Ovary (tissue), 9 donors: Measurements from ENCODE around the gene CPNE4. TPM values are rescaled to one million over a fixed set of nuclear protein-coding genes. Genes with fewer than 3 reads are reported as not detected.

Experiments
- DNase-seq, 5 donors: peaks; one replicate each; pipeline ENCODE4 v3.0.0-alpha.2; 2019 to 2020
- H3K27ac ChIP-seq, 2 donors: fragments of 200-600 bp; one replicate each; pipeline versions ENCODE4 v1.5.1 to v1.8.0; 2019 to 2022
- H3K27me3 ChIP-seq: fragments of 200-600 bp; one replicate; pipeline ENCODE4 v1.8.0; 2022
- H3K36me3 ChIP-seq: fragments of 200-600 bp; sonication (generic); one replicate; pipeline ENCODE4 v1.5.1; 2019
- H3K4me1 ChIP-seq: one replicate; pipeline ENCODE4 v1.8.1; 2013; ENCODE audit warnings: mild to moderate bottlenecking, moderate library complexity; ENCODE audit not compliant: insufficient read depth
- H3K4me3 ChIP-seq: fragments of 200-600 bp; sonication (generic); one replicate; pipeline ENCODE4 v1.5.1; 2017
- H3K9me3 ChIP-seq, 2 donors: fragments of 200-600 bp in 1 of 2; sonication (generic) in 1 of 2; one replicate each; pipeline versions ENCODE4 v1.5.1 to v1.8.1; 2013 to 2019; ENCODE audit warnings: mild to moderate bottlenecking in 1 of 2, moderate library complexity in 1 of 2
- CTCF ChIP-seq, 3 donors: fragments of 450-650 bp in 2 of 3; fragments of 200-600 bp in 1 of 3; IDR thresholded peaks; one replicate each; pipeline versions ENCODE4 v1.5.1 to v1.8.0; 2016 to 2022; ENCODE audit warnings: antibody characterized with exemption in 3 of 3, mild to moderate bottlenecking in 1 of 3
- EP300 ChIP-seq: sonication (generic); formaldehyde crosslinking; IDR thresholded peaks from one replicate; pipeline ENCODE4 v1.6.1; 2017; ENCODE audit warnings: antibody characterized with exemption
- POLR2A ChIP-seq: fragments of 450-650 bp; IDR thresholded peaks from one replicate; pipeline ENCODE4 v1.6.1; 2017; ENCODE audit warnings: antibody characterized with exemption, mild to moderate bottlenecking, moderate library complexity
- WGBS, 3 donors: extraction: QIAGEN DNeasy Blood & Tissue Kit in 1 of 3; methylation state at CpG; one replicate each; pipeline versions ENCODE4 v1.1.5 to v1.1.7; 2013 to 2017; 5-methylcytosine and 5-hydroxymethylcytosine counted together
- intact Hi-C, 4 donors: fragments of 100-400 bp; cut with DNase I; formaldehyde crosslinking; loops; one replicate each; pipeline versions ENCODE4 v1.11.0 to v1.15.1; 2022 to 2023
- polyA plus RNA-seq, 2 donors: library from polyadenylated mRNA; stranded (reverse); fragments of 200-250 nt in 1 of 2; fragments of 350-450 nt in 1 of 2; fragmentation: Illumina TruSeq in 1 of 2; extraction: RNeasy Lipid Tissue Mini Kit (QIAGEN cat#74804) in 1 of 2; gene quantifications; one replicate each; pipeline ENCODE4 v1.2.3, GENCODE V29; 2013 to 2014
- total RNA-seq, 7 donors: library from RNA; depleted of rRNA in 2 of 7; stranded (reverse); fragments of >200 nt in 2 of 7; fragmentation: NEBNext Ultra II Directional in 3 of 7; extraction: Animal tissue kit (Norgen Biotek cat#: 25700) in 3 of 7; gene quantifications; one replicate each; pipeline versions ENCODE4 v1.1.0 to v1.2.4, GENCODE V29; 2016 to 2023
- donor health status: DM: no; HTN: no; CAD: no; lungs with moderate emphysema.
- donor health status: DM: no; HTN: no; CAD: no.
- donor health status: Bipolar disorder and iron deficiency.
- donor health status: DM: yes; HTN: yes; CAD: no.
- donor health status: DM: no; HTN: no; CAD: no.
- donor health status: DM: yes; HTN: yes; CAD: no.

The CPNE4 gene
- total and polyA plus RNA-seq, 9 donors = 0.11 to 0.27 (median 0.13) TPM; not detected in 6

- no peak overlapping the region for H3K27ac ChIP-seq
- DNase-seq = no peak
- TF ChIP-seq CTCF (IDR thresholded peaks at IDR 0.05) (no peak), POLR2A (no peak), EP300 (no peak)
- intact Hi-C loops = no loop called here
- H3K9me3 ChIP-seq = no peaks in the 10 kb centered on the region
- 64 to 77% (median 72%) methylated on average over 3 of the region's 3 CpGs for WGBS, 3 donors
- no peaks in the 10 kb centered on the region for H3K27me3 ChIP-seq
- no peaks in the 10 kb centered on the region for H3K36me3 ChIP-seq
- no peaks in the 10 kb centered on the region for H3K4me1 ChIP-seq
- no peak overlapping the region for H3K4me3 ChIP-seq
These were observed 232.8 kb downstream of the CPNE4 start for GRCh38 chr3:131802029-131802428.

- no peak for DNase-seq
- H3K4me1 ChIP-seq = no peaks in the 10 kb centered on the region
- no peak overlapping the region for H3K27ac ChIP-seq
- H3K4me3 ChIP-seq = no peak overlapping the region
- H3K27me3 ChIP-seq = no peaks in the 10 kb centered on the region
- no peaks in the 10 kb centered on the region for H3K9me3 ChIP-seq
- WGBS, 3 donors = 90 to 91% (median 91%) methylated on average over 4 of the region's 4 CpGs
- no peaks in the 10 kb centered on the region for H3K36me3 ChIP-seq
- TF ChIP-seq EP300 (no peak), POLR2A (no peak), CTCF (IDR thresholded peaks at IDR 0.05) (no peak)
- intact Hi-C loops = no loop called here
These were observed 233.2 kb downstream of the CPNE4 start for GRCh38 chr3:131801566-131801965.

GRCh38 chr3:131797776-131798175, 237.0 kb downstream of the CPNE4 start:
- no peak for DNase-seq
- 80 to 94% (median 90%) methylated on average over 1 of the region's 1 CpG for WGBS, 3 donors
- Histone ChIP-seq H3K27ac (no peak overlapping the region), H3K9me3 (no peaks in the 10 kb centered on the region), H3K4me1 (no peaks in the 10 kb centered on the region), H3K36me3 (no peaks in the 10 kb centered on the region), H3K4me3 (no peak overlapping the region), H3K27me3 (no peaks in the 10 kb centered on the region)
- intact Hi-C loops = no loop called here
- TF ChIP-seq EP300 (no peak), CTCF (IDR thresholded peaks at IDR 0.05) (no peak), POLR2A (no peak)

GRCh38 chr3:131796558-131797198, 238.1 kb downstream of the CPNE4 start:
- Histone ChIP-seq H3K4me3 (no peak overlapping the region), H3K27ac (no peak overlapping the region), H3K27me3 (no peaks in the 10 kb centered on the region), H3K9me3 (no peaks in the 10 kb centered on the region), H3K36me3 (no peaks in the 10 kb centered on the region), H3K4me1 (no peaks in the 10 kb centered on the region)
- TF ChIP-seq POLR2A (no peak), EP300 (no peak), CTCF (IDR thresholded peaks at IDR 0.05) (no peak)
- WGBS, 3 donors = 40 to 48% (median 46%) methylated on average over 4 of the region's 4 CpGs
- intact Hi-C loops = no loop called here
- DNase-seq = no peak
